Thyroid gland (tissue), 4 donors: ENCODE measurements around the gene PRKD2.

Experiments used
- POLR2A ChIP-seq, 2 donors: fragments of 450-650 bp; IDR thresholded peaks; one replicate each; pipeline ENCODE4 v1.6.1; 2017; ENCODE audit warnings: antibody characterized with exemption in 2 of 2, mild to moderate bottlenecking in 2 of 2, moderate library complexity in 1 of 2
- TF ChIP-seq, protein P1 (sequence below), 6 experiments: fragments of 200-600 bp in 3 of 6; fragments of 450-650 bp in 3 of 6; sonication (generic) in 3 of 6; IDR thresholded peaks; one replicate each; pipeline ENCODE4 v1.5.1; 2016 to 2019; ENCODE audit warnings: antibody characterized with exemption in 6 of 6, mild to moderate bottlenecking in 2 of 6, inconsistent platforms in 1 of 6, moderate library complexity in 1 of 6

DNA sequence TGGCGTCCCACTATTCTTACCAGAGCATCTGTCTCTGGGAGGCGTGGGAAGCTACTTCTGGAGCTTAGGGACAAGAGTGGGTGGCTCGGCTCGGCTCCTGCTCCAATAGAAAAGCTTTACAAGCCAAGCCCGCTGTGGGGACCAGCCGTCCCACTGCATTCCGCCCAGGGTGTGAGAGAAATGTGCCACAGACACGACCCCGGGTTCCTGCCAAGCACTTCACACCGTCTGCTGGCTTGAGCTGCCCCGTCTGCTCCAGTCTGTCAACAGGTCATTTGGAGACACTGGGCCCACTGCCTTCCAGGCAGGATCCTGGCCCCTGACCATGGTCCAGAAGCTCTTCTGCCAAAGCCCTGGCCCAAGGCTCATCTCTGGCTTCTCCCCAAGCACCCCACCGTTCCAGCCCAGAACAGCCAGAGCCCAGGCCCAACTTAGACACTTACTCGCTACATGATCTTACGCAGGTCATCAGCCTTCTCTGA is 22.4 kb upstream of the PRKD2 start:
- TF ChIP-seq, protein P1, sequence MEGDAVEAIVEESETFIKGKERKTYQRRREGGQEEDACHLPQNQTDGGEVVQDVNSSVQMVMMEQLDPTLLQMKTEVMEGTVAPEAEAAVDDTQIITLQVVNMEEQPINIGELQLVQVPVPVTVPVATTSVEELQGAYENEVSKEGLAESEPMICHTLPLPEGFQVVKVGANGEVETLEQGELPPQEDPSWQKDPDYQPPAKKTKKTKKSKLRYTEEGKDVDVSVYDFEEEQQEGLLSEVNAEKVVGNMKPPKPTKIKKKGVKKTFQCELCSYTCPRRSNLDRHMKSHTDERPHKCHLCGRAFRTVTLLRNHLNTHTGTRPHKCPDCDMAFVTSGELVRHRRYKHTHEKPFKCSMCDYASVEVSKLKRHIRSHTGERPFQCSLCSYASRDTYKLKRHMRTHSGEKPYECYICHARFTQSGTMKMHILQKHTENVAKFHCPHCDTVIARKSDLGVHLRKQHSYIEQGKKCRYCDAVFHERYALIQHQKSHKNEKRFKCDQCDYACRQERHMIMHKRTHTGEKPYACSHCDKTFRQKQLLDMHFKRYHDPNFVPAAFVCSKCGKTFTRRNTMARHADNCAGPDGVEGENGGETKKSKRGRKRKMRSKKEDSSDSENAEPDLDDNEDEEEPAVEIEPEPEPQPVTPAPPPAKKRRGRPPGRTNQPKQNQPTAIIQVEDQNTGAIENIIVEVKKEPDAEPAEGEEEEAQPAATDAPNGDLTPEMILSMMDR (IDR thresholded peaks at IDR 0.05): no peak
- no peak for TF ChIP-seq POLR2A (IDR thresholded peaks at IDR 0.05)
